HG03378 (cell line): ENCODE measurements around the gene RESF1.

Experiments
- ATAC-seq: cut with Tn5 transposase; IDR thresholded peaks from one replicate; pipeline ENCODE4 v1.9.1; 2021; ENCODE audit warnings: mild to moderate bottlenecking, moderate library complexity; ENCODE audit not compliant: unreplicated experiment

RESF1 gene

GRCh38 chr12:31959701-31960391 is 631 bp downstream of the RESF1 start:
- ATAC-seq, result peak; percentile 33

- ATAC-seq, result no peak
These were observed 1.9 kb downstream of the RESF1 start for GRCh38 chr12:31961137-31961536.

- ATAC-seq, result no peak
These were observed 2.9 kb downstream of the RESF1 start for GRCh38 chr12:31962076-31962475.

- ATAC-seq, result no peak
These were observed 5.1 kb downstream of the RESF1 start for GRCh38 chr12:31964280-31964679.

GRCh38 chr12:31965090-31965489 is 5.9 kb downstream of the RESF1 start:
- no peak for ATAC-seq

- no peak for ATAC-seq
These were observed 7.5 kb downstream of the RESF1 start for GRCh38 chr12:31966558-31967205.

- no peak for ATAC-seq
These were observed 8.3 kb downstream of the RESF1 start for GRCh38 chr12:31967539-31967938.

GRCh38 chr12:31970199-31970598 is 11.0 kb downstream of the RESF1 start:
- no peak for ATAC-seq

GRCh38 chr12:31973818-31974217 is 14.6 kb downstream of the RESF1 start:
- no peak for ATAC-seq

GRCh38 chr12:31974673-31975072 is 15.5 kb downstream of the RESF1 start:
- ATAC-seq, result no peak

- no peak for ATAC-seq
These were observed 25.8 kb downstream of the RESF1 start for GRCh38 chr12:31984806-31985591.

GRCh38 chr12:31985832-31986231 is 26.6 kb downstream of the RESF1 start:
- no peak for ATAC-seq

GRCh38 chr12:31989571-31990362 is 30.6 kb downstream of the RESF1 start:
- ATAC-seq, result no peak

- no peak for ATAC-seq
These were observed 31.9 kb downstream of the RESF1 start for GRCh38 chr12:31991146-31991545.

GRCh38 chr12:31991815-31992214 is 32.6 kb downstream of the RESF1 start:
- ATAC-seq, result no peak

- no peak for ATAC-seq
These were observed 40.5 kb downstream of the RESF1 start for GRCh38 chr12:31999692-32000091.

GRCh38 chr12:32000373-32001005 is 41.3 kb downstream of the RESF1 start:
- no peak for ATAC-seq

- no peak for ATAC-seq
These were observed 43.8 kb downstream of the RESF1 start for GRCh38 chr12:32002848-32003493.

GRCh38 chr12:32003654-32004053 is 44.4 kb downstream of the RESF1 start:
- no peak for ATAC-seq

GRCh38 chr12:32005496-32006125 is 46.4 kb downstream of the RESF1 start:
- no peak for ATAC-seq
